Astrocyte (in vitro differentiated cells and primary cell): ENCODE data around the gene HIKESHI.

Experiments used
- CTCF ChIP-seq: IDR thresholded peaks from 2 replicates; pipeline ENCODE4 v1.5.1; 2011; ENCODE audit warnings: low read depth, mild to moderate bottlenecking, inconsistent platforms, low read length, moderate library complexity; ENCODE audit not compliant: insufficient read depth
- EZH2 ChIP-seq: IDR thresholded peaks from 2 replicates; pipeline ENCODE4 v1.6.1; 2012; ENCODE audit warnings: mild to moderate bottlenecking, low read length, inconsistent platforms; ENCODE audit not compliant: insufficient read depth

- TF ChIP-seq CTCF (no peak), EZH2 (no peak)
Observed at GRCh38 chr11:86278226-86278625, 23.8 kb upstream of the HIKESHI start.
